Activated naive CD8-positive, alpha-beta T cell treated with anti-CD3 and anti-CD28 coated beads, Interleukin-2, amount 50 U/mL, for 24 hours (primary cell): ENCODE measurements around the gene FADS1.

Experiments used
- ATAC-seq: fragments of 150-1000 bp; cut with Tn5 transposase; one replicate; pipeline ENCODE4 v1.10.0; 2021
- DNase-seq: peaks from one replicate; pipeline ENCODE4 v3.0.0; 2021
- H3K27ac Mint-ChIP-seq: one replicate; pipeline ENCODE4 v1.8.0; 2021; ENCODE audit warnings: mild to moderate bottlenecking, mixed read lengths
- H3K27me3 Mint-ChIP-seq: one replicate; pipeline ENCODE4 v1.8.0; 2021; ENCODE audit warnings: mixed read lengths
- H3K36me3 Mint-ChIP-seq: one replicate; pipeline ENCODE4 v1.8.0; 2021; ENCODE audit warnings: low read depth, mixed read lengths
- H3K4me1 Mint-ChIP-seq: one replicate; pipeline ENCODE4 v1.8.0; 2021; ENCODE audit warnings: mixed read lengths
- H3K4me3 Mint-ChIP-seq: one replicate; pipeline ENCODE4 v1.8.0; 2021; ENCODE audit warnings: mild to moderate bottlenecking, moderate library complexity, mixed read lengths
- H3K9me3 Mint-ChIP-seq: one replicate; pipeline ENCODE4 v1.8.0; 2021; ENCODE audit warnings: mixed read lengths

The FADS1 gene

GRCh38 chr11:61817471-61818202 is 834 bp upstream of the FADS1 start:
- H3K4me1 Mint-ChIP-seq: peaks cover 13% of the 10 kb centered on the region
- peak overlapping the region; percentile 57 for H3K4me3 Mint-ChIP-seq
- DNase-seq (no peak), ATAC-seq (no peak)
- H3K36me3 Mint-ChIP-seq: peaks cover 10% of the 10 kb centered on the region
- peaks cover 32% of the 10 kb centered on the region for H3K27me3 Mint-ChIP-seq
- no peak overlapping the region for H3K27ac Mint-ChIP-seq
- H3K9me3 Mint-ChIP-seq: no peaks in the 10 kb centered on the region

GRCh38 chr11:61815790-61816735 is 740 bp downstream of the FADS1 start:
- peaks cover 13% of the 10 kb centered on the region for H3K4me1 Mint-ChIP-seq
- peaks cover 32% of the 10 kb centered on the region for H3K27me3 Mint-ChIP-seq
- DNase-seq (peak; percentile 68), ATAC-seq (peak; percentile 65)
- H3K4me3 Mint-ChIP-seq: peak overlapping the region; percentile 85
- peak overlapping the region; percentile 58 for H3K27ac Mint-ChIP-seq
- peaks cover 10% of the 10 kb centered on the region for H3K36me3 Mint-ChIP-seq
- no peaks in the 10 kb centered on the region for H3K9me3 Mint-ChIP-seq

- ATAC-seq (peak; percentile 30), DNase-seq (peak; percentile 68)
These were observed 1.6 kb downstream of the FADS1 start for GRCh38 chr11:61814958-61815789.

DNA sequence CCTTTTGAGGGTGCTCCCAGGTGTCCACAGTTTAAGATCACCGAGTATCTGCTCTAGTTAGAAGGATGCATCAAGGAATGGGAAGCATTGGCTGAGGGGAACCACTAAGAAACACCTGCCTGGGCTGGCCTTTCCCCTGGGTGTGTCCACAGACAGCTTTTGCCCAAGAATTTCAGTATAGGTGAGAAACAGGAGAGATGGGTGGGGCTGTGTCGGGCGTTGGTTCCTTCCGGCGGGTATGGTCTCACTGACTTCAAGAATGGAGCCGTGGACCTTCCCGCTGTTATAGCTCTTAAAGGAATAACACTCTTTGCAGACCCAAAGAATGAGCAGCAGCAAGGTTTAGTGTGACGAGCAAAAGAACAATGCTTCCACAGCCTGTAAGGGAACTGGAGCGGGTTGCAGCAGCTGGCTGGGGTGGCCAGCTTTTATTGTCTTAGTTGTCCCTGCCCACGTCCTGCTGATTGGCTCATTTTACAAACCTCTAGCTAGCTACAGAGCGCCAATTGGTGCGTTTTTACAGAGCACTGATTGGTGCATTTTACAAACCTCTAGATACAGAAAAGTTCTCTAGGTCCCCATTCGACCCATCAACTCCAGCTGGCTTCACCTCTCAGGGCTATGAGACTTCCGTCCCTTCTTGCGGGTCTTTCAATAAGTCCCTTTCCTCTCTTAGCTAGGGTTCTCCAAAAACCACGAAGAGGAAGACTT is 2.4 kb downstream of the FADS1 start:
- peaks cover 13% of the 10 kb centered on the region for H3K4me1 Mint-ChIP-seq
- H3K27ac Mint-ChIP-seq: peak overlapping the region; percentile 79
- H3K4me3 Mint-ChIP-seq: peak overlapping the region; percentile 85
- ATAC-seq (no peak), DNase-seq (no peak)
- no peaks in the 10 kb centered on the region for H3K9me3 Mint-ChIP-seq
- H3K27me3 Mint-ChIP-seq: peaks cover 28% of the 10 kb centered on the region
- H3K36me3 Mint-ChIP-seq: peaks cover 18% of the 10 kb centered on the region

More at GRCh38 chr11:61814958-61815789, 1.6 kb downstream of the FADS1 start:
- Mint-ChIP-seq H3K9me3 (no peaks in the 10 kb centered on the region), H3K27ac (peak overlapping the region; percentile 79), H3K4me1 (peaks cover 13% of the 10 kb centered on the region), H3K4me3 (peak overlapping the region; percentile 85), H3K36me3 (peaks cover 14% of the 10 kb centered on the region), H3K27me3 (peaks cover 30% of the 10 kb centered on the region)

GRCh38 chr11:61812736-61813411 is 3.9 kb downstream of the FADS1 start:
- H3K36me3 Mint-ChIP-seq: peaks cover 21% of the 10 kb centered on the region
- peaks cover 13% of the 10 kb centered on the region for H3K4me1 Mint-ChIP-seq
- no peak overlapping the region for H3K27ac Mint-ChIP-seq
- DNase-seq (no peak), ATAC-seq (no peak)
- H3K9me3 Mint-ChIP-seq: no peaks in the 10 kb centered on the region
- H3K4me3 Mint-ChIP-seq: no peak overlapping the region
- H3K27me3 Mint-ChIP-seq: peaks cover 22% of the 10 kb centered on the region

- ATAC-seq (no peak), DNase-seq (no peak)
- no peak overlapping the region for H3K4me3 Mint-ChIP-seq
- peaks cover 16% of the 10 kb centered on the region for H3K27me3 Mint-ChIP-seq
- peaks cover 13% of the 10 kb centered on the region for H3K4me1 Mint-ChIP-seq
- H3K9me3 Mint-ChIP-seq: no peaks in the 10 kb centered on the region
- no peak overlapping the region for H3K27ac Mint-ChIP-seq
- H3K36me3 Mint-ChIP-seq: peaks cover 21% of the 10 kb centered on the region
These were observed 5.0 kb downstream of the FADS1 start for GRCh38 chr11:61811831-61812230.

DNA sequence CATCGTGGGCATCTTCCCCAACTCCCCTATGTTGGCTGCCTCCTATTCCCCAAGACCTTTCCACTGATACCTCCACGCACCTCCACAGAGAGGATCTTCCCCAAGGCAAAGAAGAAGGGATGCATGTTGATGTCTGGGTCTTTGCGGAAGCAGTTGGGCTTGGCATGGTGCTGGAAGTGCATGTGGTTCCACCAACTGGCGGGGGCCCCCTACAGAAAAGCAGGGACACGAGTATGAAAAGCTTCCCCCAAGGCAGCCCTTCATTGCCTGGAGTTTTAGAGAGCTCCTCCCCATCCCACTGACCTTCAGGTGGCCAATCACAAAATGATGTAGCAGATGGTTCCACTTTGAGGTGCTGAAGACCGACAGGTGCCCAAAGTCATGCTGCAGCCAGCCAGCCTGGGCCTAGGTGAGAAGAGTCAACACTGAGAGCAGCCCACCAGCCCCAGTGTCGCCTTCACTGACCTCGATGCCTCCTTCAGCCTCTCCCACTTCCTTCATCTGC is 6.1 kb downstream of the FADS1 start:
- H3K4me3 Mint-ChIP-seq: no peak overlapping the region
- H3K27ac Mint-ChIP-seq: no peak overlapping the region
- peaks cover 21% of the 10 kb centered on the region for H3K36me3 Mint-ChIP-seq
- ATAC-seq (no peak), DNase-seq (no peak)
- peaks cover 10% of the 10 kb centered on the region for H3K27me3 Mint-ChIP-seq
- no peaks in the 10 kb centered on the region for H3K9me3 Mint-ChIP-seq
- peaks cover 9% of the 10 kb centered on the region for H3K4me1 Mint-ChIP-seq

- H3K27ac Mint-ChIP-seq: no peak overlapping the region
- H3K27me3 Mint-ChIP-seq: no peaks in the 10 kb centered on the region
- H3K4me3 Mint-ChIP-seq: no peak overlapping the region
- H3K4me1 Mint-ChIP-seq: peaks cover 2% of the 10 kb centered on the region
- H3K9me3 Mint-ChIP-seq: no peaks in the 10 kb centered on the region
- ATAC-seq (no peak), DNase-seq (no peak)
- peaks cover 19% of the 10 kb centered on the region for H3K36me3 Mint-ChIP-seq
These were observed 10.0 kb downstream of the FADS1 start for GRCh38 chr11:61806785-61807184.

DNA sequence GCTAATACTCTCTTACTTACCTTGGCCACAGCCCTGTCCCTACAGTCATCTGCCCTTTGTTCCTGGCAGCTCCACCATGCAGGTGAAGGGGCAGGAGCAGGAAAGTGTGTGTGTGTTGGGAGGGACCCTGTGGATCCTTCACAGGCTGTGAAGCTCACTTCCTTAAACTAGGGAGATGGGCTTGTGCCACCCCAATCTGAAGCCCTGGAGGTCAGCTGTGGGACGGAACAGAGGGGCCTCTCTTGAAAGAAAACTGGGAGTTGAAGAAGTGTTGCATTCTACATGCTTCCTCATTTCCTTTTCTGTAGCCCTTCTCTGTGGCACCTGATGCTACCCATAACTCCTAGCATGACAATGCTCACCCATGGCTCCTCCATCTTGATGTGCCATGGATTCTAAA is 11.7 kb downstream of the FADS1 start:
- H3K27ac Mint-ChIP-seq: no peak overlapping the region
- H3K27me3 Mint-ChIP-seq: no peaks in the 10 kb centered on the region
- H3K4me3 Mint-ChIP-seq: no peak overlapping the region
- ATAC-seq (no peak), DNase-seq (no peak)
- peaks cover 22% of the 10 kb centered on the region for H3K36me3 Mint-ChIP-seq
- no peaks in the 10 kb centered on the region for H3K9me3 Mint-ChIP-seq
- H3K4me1 Mint-ChIP-seq: peaks cover 2% of the 10 kb centered on the region

- Mint-ChIP-seq H3K27me3 (no peaks in the 10 kb centered on the region), H3K4me1 (peaks cover 4% of the 10 kb centered on the region), H3K36me3 (peaks cover 25% of the 10 kb centered on the region), H3K9me3 (no peaks in the 10 kb centered on the region), H3K4me3 (no peak overlapping the region), H3K27ac (no peak overlapping the region)
- ATAC-seq (no peak), DNase-seq (no peak)
These were observed 12.7 kb downstream of the FADS1 start for GRCh38 chr11:61803889-61804647.

GRCh38 chr11:61802605-61803004 is 14.2 kb downstream of the FADS1 start:
- H3K4me1 Mint-ChIP-seq: peaks cover 9% of the 10 kb centered on the region
- peaks cover 32% of the 10 kb centered on the region for H3K36me3 Mint-ChIP-seq
- H3K9me3 Mint-ChIP-seq: no peaks in the 10 kb centered on the region
- no peak overlapping the region for H3K27ac Mint-ChIP-seq
- DNase-seq (no peak), ATAC-seq (no peak)
- no peaks in the 10 kb centered on the region for H3K27me3 Mint-ChIP-seq
- no peak overlapping the region for H3K4me3 Mint-ChIP-seq

- Mint-ChIP-seq H3K4me3 (no peak overlapping the region), H3K9me3 (no peaks in the 10 kb centered on the region), H3K36me3 (peaks cover 49% of the 10 kb centered on the region), H3K4me1 (peaks cover 24% of the 10 kb centered on the region), H3K27ac (peak overlapping the region; percentile 26), H3K27me3 (no peaks in the 10 kb centered on the region)
- no peak for ATAC-seq
- no peak for DNase-seq
These were observed 16.2 kb downstream of the FADS1 start for GRCh38 chr11:61800331-61801281.
